ENCODE results near the gene NFIC. TPM values are rescaled to one million over a fixed set of nuclear protein-coding genes. Genes with fewer than 3 reads are reported as not detected.
"Not testable (repeated sequence)": the region's sequence is repeated elsewhere in the genome, so short reads cannot be mapped to it uniquely, and the experiment has no call there.

NFIC gene
- total RNA-seq, 1 donor from 2014 or later = 254 TPM

DNA sequence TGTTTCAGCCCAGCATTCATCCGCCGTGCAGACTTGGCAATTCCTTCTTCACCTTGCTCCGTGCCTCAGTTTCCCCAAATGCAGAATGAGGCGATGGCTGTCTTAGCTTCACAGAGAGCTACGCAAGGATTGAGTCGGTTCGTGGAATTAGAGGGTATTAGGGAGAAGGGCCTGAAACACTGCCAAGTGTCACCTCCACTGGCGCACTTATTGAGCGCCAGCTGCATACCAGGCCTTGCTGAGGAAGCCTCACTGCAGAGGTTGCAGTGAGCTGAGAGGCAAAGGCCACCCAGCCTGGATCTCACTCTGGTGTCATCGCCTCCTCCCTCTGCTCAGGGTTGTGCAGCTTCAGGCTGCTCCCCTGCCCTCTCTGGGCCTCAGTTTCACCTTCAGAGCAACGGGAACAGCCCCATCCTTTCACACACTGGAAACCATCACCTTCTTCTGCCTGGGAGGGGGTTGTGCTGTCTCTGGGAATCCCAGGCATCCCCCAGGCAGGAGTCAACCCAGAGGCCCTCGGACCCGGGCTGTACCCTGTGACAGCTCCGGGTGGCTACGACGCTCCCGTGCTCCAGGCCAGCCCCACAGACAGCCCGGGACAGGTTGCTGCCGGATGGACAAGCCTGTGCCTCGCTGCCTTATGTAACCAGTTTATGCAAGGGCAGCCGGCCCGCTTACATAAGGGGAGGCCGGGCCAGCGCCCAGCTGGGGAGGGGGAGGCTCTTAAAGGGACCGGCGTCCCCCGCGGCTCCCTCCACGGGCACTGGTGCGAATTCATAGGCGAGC, 31.9 kb downstream of the NFIC start:
- peak; percentile 71 for DNase-seq (ENCODE audit: low spot score)

DNA sequence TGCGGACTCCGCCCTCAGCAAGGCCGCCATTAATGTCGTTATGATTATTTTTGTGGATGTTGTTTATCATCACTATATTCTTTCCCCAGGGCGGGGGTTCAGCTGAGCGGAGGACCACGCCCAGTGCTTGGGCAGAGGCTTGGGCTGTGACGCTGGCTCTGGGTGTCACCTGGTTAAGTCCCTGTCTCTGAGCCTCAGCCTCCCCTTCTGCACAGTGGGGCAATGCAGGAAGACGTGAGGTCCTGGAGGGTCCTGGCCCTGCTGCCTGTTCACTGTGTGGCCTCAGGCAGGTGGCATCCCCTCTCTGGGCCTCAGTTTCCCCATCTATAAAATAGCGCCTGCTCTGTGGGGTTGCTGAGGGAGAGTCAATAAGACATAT, 32.5 kb downstream of the NFIC start:
- no peak for DNase-seq (ENCODE audit: low spot score)

DNA sequence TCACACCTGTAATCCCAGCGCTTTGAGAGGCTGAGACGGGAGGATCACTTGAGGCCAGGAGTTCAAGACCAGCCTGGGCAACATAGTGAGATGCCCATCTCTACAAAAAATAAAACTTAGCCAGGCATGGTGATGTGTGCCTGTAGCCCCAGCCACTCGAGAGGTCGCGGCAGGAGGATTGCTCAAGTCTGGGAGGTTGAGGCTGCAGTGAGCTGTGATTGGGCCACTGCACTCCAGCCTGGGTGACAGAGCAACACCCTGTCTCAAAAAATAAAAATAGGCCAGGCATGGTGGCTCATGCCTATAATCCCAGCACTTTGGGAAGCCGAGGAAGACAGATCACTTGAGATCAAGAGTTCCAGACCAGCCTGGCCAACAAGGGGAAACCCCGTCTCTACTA, 32.9 kb downstream of the NFIC start:
- not testable (repeated sequence) for DNase-seq (ENCODE audit: low spot score)

DNA sequence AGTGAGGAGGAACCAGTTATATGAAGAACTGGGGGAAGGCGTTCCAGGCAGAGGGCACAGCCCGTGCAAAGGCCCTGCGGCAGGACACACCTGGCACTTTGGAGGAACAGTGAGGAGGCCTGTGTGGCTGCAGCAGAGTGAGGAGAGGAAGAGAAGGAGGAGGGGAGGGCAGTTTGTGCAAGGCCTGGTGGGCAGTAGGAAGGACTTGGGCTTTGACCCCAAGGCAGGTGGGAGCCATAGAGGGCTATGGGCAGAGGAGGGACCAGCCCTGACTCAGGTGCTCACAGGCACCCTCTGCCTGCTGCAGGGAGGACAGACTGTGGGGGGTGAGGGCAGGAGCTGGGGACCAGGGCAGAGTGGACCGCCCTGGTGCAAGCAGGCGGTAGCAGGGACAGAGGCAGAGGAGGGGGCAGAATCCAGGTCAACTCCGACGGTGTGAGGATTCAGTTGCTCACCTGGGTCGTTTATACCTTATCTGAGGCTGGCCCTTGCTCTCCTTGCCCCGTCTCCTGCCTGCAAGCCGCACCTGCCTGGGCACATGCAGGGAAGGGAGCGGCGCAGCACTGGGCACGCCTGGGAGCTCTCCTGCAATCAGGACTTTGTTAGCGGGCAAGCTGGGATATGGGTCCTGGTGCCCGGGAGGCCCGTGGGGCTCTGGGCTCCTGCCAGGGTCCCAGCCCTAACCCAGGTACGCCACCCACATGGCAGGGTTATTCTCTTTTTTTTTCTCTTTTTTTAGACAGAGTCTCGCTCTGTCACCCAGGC, 34.8 kb downstream of the NFIC start:
- no peak for DNase-seq (ENCODE audit: low spot score)

- DNase-seq (ENCODE audit: low spot score) = no peak
These were observed 36.5 kb downstream of the NFIC start for GRCh38 chr19:3402631-3403443.

DNA sequence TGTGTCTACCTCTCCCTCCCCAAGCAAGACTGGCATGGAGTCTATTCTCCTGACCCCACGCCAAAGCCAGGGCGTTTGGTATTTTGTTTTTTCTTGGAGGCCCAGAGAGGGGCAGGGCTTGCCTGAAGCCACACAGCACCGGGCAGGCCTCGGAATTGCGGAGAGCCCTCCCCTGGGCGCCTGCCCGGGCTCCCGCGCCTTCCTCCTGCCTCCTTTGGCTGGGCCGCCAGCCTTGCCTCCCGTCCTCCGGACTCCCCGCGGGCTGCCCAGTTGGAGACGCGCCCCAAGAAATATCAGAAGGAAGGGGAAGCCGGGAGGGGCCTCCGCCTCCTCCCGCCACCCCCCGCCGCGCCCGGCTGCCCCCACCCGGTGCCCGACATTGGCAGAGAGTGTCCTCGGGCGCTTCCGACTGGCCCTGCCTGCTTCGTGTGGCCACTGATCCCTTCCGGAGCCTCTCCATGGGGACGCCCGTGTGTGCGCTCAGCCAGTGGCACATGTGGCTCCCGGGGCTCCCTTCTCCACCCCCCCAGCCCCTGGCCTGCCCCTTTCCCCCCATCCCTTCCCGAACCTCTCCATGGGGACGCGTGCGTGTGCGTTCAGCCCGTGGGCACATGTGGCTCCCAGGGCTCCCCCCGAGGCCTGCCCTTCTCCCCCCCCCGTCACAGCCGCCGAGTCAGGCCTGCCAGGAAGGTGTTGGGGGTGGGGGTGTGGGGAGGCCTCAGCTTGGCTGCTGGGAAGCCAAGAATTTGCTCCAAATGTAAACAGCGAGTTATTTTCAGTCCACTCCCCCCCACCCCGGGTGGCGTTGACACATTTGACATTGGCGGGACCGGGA, 37.3 kb downstream of the NFIC start:
- DNase-seq (ENCODE audit: low spot score) = peak; percentile 87

DNA sequence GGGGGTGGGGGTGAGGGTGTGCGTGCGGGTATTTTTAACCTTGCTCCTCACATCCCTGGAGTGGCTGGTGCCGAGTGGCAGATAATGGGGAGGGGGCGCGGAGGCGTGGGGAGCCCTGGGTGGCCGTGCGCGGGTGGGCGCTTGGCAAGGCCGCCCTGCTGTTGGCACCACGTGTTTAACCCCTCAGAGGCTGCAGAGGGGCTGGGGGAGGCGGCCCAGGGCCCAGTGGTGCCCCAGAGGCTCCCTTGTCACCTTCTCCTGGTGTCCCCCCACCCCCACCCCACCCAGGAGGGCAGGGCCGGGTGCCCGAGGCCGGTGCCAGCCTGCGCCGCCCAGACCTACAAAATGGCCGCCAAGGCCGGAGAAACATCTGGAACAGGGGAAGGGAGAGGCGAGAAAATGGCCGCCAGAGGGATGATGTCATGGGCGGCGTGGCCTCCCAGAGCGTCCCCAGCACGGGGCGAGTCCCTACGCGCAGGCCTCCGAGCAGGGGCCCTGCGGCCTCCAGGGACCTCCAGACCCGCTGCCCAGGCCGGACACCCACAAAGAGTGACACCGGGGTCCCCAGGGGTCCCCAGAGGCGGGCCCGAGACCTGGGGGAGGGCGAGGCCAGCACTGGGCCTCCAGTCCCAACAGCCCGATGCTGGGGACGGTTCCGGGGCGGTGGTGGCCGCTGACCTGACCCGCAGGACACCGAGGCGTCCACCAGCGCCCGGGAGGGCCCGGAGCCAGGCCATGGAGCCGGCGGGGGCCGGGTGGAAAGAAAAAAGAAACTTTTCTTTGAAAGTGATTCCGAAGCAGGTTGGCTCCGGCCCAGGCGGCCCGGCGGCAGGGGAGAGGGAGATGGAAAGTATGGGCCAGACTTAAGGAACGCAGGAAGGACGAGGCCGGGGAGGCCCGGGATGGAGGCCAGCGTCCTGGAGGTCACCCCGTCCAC, 38.2 kb downstream of the NFIC start:
- peak; percentile 83 for DNase-seq (ENCODE audit: low spot score)

DNA sequence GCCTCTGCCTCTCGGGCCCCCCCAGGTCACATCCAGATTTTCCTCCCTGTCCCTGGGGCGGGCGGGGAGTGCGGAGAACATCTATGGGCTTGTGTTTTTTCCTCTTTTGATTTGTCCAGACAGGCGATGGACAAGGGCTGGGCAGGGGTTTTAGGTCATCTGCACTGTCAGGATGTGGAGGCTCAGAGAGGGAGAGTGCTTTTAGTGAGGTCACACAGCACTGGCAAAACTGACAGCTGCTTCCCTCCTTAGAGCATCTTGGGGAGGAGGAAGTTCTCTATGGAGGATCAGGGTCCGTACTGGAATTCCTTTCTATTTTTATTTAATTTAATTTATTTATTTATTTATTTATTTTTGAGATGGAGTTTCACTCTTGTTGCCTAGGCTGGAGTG, 38.9 kb downstream of the NFIC start:
- no peak for DNase-seq (ENCODE audit: low spot score)

GRCh38 chr19:3406571-3407111, 40.3 kb downstream of the NFIC start:
- DNase-seq (ENCODE audit: low spot score) = no peak

DNA sequence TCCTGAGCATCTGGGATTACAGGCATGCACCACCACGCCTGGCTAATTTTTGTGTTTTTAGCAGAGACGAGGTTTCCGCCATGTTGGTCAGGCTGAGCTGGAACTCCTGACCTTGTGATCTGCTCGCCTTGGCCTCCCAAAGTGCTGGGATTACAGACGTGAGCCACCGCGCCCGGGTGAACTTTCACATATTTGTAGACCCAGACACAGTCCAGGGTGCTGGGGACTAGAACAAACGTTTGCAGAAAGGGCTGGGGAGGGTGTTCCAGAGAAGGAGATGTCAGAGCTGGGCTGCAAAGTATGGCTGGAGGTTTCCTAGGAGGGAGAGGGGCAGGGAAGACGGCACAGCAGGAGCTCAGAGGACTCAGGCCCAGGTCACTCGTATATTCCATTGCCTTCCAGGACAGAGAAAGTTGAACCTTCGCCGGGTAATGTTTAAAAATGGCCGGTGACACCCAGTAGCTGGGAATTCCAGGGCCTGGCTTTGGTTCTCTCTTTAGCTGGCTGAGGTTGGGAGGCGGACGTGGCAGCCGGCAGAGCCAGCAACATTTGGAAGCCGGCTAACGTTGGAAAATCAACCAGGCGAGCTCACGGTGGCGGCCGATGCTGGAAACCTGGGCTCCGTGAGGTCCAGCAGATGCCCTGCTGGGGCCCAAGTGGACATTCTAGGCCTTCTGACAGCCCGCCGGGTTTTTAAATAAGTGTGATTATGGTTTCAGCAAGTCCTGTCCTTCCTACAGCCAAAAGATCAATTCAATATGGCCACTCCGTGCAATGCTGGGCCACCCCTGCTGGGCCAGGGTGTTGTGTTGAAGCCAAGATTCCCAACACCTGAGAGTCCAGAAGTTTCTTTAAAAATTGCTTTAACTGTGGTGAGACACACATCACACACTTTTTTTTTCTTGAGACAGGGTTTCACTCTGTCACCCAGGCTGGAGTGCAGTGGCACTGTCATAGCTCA, 41.5 kb downstream of the NFIC start:
- DNase-seq (ENCODE audit: low spot score) = peak; percentile 49

DNA sequence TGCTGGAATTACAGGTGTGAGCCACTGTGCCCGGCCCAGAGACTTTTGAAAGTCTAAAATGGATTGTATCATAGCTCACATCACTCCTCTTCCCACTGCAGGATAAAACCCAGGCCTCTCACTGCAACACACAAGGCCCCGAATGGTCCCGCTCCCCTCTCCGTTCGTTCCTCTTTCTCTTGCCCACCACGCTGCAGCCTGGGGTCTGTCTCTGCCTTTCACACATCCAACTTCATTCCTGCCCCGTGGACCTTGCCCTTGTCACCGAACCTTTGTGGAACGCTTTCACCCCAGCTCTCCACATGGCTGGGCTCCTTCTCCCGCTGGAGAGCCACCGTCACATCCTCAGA, 42.6 kb downstream of the NFIC start:
- DNase-seq (ENCODE audit: low spot score) = no peak

DNA sequence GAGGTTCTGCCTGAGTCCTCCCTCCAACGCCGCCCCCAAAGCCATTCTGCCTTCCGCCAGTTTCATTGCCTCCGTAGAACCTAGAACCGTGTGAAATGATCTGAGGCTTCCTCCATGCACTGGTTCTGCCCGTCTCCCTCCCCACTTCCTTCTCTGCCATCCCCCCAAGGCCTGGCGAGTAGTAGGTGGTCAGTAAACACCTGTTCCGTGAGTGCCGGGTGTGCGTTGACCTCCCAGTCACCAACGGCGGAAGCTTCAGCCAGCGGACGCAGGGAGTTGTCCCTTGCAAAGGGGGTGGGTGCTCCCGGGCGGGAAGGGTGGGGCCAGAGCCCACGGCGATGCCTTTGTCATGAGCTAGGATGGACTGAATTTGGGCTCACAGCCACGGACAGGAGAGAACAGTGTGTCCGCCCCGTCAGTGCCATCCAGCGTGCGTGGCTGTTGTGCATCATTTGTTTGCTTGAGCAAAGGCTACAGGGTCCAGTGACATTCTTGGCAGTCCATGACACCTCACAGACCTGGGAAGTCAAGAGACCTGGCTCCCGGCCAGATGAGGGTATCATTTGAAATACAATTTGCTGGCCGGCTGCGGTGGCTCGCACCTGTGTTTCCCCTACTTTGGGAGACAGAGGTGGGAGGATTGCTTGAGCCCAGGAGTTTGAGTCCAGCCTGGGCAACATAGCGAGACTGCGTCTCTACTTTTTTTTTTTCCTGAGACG, 43.1 kb downstream of the NFIC start:
- DNase-seq (ENCODE audit: low spot score) = peak; percentile 74

DNA sequence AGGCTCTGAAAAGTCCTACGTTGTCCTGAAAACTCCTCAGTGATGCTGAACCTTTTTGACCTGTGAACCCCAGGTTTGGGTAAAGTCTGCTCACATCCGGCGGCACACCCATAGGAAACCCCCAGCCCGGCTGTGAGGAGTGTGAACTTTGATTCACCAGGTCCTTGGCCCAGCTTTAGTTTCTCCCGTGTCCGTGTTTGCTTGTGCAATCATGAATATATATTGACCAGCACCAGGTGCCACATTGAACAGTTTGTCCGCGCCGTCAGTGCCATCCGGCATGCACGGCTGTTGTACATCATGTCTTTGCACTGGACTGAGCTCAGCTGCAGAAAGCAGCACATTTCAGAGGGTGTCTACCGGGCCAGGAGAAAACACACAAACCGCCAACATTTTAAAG, 45.3 kb downstream of the NFIC start:
- DNase-seq (ENCODE audit: low spot score) = peak; percentile 59

DNA sequence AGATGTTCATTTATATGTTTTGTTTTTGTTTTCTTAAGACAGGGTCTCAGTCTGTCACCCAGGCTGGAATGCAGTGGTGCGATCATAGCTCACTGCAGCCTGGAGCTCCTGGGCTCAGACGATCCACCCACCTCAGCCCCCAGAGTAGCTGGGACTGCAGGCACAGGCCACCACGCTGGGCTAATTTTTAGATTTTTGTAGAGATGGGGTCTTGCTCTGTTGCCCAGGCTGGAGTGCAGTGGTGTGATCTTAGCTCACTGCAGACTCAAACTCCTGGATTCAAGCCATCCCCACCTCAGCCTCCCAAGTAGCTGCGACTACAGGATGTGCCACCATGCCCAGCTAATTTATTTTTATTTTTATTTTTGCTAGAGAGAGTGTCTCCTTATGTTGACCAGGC, 45.7 kb downstream of the NFIC start:
- DNase-seq (ENCODE audit: low spot score) = no peak

DNA sequence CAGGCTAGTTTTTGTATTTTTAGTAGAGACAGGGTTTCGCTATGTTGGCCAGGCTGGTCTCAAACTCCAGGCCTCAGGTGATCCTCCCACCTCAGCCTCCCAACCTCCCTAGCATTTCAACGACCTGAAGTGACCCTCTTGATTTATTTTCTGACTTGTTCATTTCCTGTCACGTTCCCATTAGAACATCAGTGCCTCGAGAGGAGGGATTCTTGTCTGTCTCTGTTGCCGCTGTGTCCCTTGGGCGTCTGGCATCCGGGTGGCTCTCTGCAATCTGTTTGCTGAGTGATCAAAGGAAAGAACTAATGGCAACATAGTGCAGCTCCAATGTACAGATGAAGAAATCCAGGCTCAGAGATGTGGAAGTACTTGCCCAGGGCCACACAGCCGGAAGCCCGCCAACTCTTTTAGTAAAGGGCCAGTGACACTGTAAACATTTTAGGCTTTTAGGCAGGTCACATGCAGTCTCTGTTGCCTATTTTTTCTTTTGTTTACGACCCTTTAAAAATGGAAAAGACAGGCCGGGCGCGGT, 47.5 kb downstream of the NFIC start:
- DNase-seq (ENCODE audit: low spot score) = no peak

DNA sequence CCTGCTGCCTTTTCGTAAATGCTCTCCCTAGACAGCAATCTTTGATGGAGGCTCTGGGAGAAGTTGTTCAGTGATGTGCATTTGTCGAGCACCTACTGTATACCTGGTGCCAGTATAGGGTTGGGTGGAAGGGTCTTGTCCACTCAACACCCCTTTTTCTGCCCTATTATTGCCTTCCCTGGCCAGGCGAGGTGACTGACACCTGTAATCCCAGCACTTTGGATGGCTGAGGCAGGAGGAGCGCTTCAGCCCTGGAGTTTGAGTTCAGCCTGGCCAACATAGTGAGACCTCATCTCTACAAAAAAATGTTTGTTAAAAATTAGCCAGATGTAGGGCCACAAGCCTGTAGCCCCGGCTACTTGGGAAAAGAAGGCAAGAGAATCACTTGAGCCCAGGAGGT, 49.3 kb downstream of the NFIC start:
- no peak for DNase-seq (ENCODE audit: low spot score)

DNA sequence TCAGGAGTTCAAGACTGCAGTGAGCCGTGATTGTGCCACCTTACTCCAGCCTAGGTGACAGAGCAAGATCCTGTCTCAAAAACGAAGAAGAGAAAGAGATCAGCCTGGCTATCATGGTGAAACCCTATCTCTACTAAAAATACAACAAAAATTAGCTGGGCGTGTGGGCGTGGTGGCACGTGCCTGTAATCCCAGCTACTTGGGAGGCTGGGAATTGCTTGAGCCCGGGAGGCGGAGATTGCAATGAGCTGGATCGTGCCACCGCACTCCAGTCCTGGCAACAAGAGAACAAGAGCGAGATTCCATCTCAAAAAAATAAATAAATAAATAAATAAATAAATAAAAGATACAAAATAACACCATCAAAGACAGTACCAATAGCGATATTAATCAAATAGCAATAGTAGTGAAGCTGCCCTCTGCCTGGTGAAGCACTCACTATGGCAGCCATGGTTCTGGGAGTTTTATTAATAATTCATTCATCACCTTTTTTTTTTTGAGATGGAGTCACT, 53.9 kb downstream of the NFIC start:
- no peak for DNase-seq (ENCODE audit: low spot score)
